Coronary artery (tissue), 2 donors: ENCODE data around the gene SPPL3.

Experiments used
- DNase-seq: peaks from one replicate; pipeline ENCODE4 v3.0.0-alpha.2; 2017; ENCODE audit warnings: low spot score
- H3K27ac ChIP-seq, 2 donors: fragments of 200-600 bp; sonication (generic); one replicate each; pipeline ENCODE4 v1.5.1; 2016 to 2019
- H3K4me3 ChIP-seq: fragments of 200-600 bp; sonication (generic); 2 replicates; pipeline ENCODE4 v1.5.1; 2016; ENCODE audit warnings: mild to moderate bottlenecking, moderate library complexity
- CTCF ChIP-seq: fragments of 200-600 bp; sonication (generic); IDR thresholded peaks from one replicate; pipeline ENCODE4 v1.5.1; 2019; ENCODE audit warnings: antibody characterized with exemption

The SPPL3 gene

GRCh38 chr12:120854804-120855203 lies 49.4 kb downstream of the SPPL3 start:
- H3K27ac ChIP-seq, result no peak overlapping the region
- TF ChIP-seq CTCF, result no peak
- DNase-seq, result no peak
- H3K4me3 ChIP-seq, result no peak overlapping the region

DNA sequence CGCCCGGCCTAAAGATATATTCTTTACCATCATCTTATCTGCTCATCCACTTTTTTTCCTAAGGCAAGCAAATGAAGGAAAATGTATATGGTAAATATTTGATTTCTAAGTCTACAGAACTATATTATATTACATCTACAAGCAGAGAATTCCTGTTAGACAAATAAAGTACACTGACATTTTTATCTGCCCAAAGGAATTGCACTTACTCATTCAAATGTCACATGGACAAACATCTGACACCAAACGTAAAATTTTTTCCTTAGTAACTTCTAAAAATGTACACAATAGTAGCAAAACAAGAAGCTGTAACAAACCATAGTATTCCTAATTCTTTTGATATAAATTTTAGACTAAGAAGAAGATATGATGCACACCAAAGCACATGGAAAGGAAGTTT lies 51.0 kb downstream of the SPPL3 start:
- H3K4me3 ChIP-seq, result no peak overlapping the region
- no peak for DNase-seq
- no peak overlapping the region for H3K27ac ChIP-seq
- no peak for TF ChIP-seq CTCF

DNA sequence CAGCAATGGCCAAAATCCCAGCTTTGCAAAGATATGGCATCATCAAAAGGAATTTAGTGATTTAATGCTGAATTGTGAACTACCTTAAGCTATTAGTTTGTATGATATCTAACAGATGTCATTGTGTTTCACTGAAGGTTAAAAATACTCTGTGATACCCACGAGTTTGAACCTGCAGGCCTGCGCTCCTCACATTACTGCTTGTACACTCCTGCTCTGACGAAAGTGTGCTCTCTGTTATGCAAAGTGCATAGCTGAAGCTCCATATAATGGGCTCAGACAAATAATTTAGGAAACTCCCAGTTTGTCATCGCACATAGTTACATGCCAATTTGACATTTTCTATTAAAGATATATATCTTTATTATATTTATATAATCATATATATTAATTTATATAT lies 52.2 kb downstream of the SPPL3 start:
- Histone ChIP-seq H3K27ac (no peak overlapping the region), H3K4me3 (no peak overlapping the region)
- no peak for DNase-seq
- no peak for TF ChIP-seq CTCF

DNA sequence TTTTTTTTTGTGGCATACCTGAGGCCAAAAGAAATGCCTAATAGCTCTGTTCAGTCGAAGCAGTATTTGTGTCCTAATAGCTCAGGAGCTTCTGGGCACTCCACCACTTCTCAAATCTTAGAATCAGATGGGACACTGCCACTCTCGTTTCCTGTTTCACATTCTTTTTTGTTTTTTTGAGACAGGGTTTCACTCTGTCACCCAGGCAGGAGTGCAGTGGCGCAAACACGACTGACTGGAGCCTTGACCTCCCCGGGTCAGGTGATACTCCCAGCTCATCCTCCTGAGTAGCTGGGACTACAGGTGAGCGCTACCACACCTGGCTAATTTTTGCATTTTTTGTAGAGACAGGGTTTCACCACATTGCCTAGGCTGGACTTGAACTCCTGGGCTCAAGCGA lies 52.7 kb downstream of the SPPL3 start:
- TF ChIP-seq CTCF, result no peak
- DNase-seq, result no peak
- Histone ChIP-seq H3K4me3 (no peak overlapping the region), H3K27ac (no peak overlapping the region)

DNA sequence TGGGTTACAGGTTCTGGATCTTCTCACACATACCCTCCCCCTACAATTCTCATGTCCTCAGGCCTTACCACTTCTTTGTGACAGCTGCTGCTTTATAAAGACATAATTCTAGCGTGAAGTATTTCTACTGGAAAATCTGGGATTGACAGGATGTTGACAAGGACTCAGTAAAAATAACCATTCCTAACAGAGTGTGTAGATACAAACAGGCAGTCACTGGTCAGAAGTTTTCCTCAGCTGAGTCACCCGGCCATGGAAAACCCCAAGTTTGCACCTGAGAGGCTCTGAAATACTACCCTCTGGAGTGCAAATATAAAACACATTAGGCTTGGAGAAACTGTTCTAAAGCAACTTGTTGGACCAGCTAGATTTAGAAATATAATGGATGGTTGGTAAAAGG lies 54.4 kb downstream of the SPPL3 start:
- no peak overlapping the region for H3K4me3 ChIP-seq
- peak overlapping the region in 1 of 2 donors; percentile 40 for H3K27ac ChIP-seq
- no peak for DNase-seq
- TF ChIP-seq CTCF, result no peak

GRCh38 chr12:120847814-120848213 lies 56.3 kb downstream of the SPPL3 start:
- Histone ChIP-seq H3K4me3 (no peak overlapping the region), H3K27ac (peak overlapping the region; percentile 7 to 52)
- no peak for DNase-seq
- TF ChIP-seq CTCF, result no peak

DNA sequence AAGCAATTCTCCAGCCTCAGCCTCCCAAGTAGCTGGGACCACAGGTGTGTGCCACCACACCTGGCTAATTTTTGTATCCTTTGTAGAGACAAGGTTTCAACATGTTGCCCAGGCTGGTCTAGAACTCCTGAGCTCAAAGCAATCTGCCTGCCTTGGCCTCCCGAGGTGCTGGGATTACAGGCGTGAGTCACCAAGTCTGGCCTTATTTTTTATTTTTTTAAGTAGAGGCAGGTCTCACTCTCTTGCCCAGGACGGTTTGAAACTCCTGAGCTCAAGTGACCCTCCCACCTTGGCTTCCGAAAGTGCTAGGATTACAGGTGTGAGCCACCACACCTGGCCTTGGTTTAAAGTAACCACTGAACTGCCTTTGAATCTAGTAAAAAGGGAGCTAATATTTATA lies 56.8 kb downstream of the SPPL3 start:
- DNase-seq, result no peak

More for the DNA sequence above, 56.8 kb downstream of the SPPL3 start:
- TF ChIP-seq CTCF, result no peak
- no peak overlapping the region for H3K4me3 ChIP-seq
- H3K27ac ChIP-seq, result peak overlapping the region; percentile 7 to 52
